ENCODE results near the gene FBXL5.

DNA sequence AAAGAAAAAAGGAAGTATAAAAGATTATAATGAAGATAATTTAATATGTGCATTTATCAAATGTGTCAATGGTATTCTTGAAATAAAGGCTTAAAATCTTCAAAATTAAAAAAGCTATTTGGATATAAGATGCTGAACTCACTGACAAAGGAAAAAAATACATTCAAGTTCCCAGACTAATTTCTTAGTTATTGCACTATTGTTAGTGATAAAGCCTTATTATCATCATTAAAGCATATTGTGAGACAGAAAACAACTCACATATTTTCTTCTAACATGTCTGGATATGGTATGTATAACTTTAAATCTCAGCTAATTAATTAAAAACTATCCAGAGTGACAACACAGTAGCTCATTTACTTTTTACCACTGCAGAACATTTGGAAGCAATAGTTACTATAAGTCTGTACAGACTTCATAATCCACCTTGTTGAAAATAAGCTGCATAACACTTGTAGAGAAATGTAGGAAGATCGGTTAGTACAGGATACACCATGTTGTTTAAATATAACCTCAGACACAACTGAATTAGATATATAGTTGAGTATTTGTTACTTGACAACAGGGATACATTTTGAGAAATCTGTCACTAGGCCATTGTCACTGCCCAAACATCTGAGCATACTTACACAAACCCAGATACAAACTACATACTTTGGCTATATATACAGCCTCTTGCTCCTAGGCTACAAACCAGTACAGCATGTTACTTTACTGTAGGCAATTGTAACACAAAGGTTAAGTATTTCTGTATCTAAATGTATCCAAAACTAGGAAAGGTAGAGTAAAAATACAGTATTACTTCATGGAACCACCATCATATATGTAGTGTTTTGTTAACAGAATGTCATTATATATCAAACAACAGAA is 13.6 kb upstream of the FBXL5 start:
- TF ChIP-seq, protein P1, sequence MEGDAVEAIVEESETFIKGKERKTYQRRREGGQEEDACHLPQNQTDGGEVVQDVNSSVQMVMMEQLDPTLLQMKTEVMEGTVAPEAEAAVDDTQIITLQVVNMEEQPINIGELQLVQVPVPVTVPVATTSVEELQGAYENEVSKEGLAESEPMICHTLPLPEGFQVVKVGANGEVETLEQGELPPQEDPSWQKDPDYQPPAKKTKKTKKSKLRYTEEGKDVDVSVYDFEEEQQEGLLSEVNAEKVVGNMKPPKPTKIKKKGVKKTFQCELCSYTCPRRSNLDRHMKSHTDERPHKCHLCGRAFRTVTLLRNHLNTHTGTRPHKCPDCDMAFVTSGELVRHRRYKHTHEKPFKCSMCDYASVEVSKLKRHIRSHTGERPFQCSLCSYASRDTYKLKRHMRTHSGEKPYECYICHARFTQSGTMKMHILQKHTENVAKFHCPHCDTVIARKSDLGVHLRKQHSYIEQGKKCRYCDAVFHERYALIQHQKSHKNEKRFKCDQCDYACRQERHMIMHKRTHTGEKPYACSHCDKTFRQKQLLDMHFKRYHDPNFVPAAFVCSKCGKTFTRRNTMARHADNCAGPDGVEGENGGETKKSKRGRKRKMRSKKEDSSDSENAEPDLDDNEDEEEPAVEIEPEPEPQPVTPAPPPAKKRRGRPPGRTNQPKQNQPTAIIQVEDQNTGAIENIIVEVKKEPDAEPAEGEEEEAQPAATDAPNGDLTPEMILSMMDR (IDR thresholded peaks at IDR 0.05; ENCODE audit: insufficient read depth, low read length, poor library complexity, severe bottlenecking): no peak
- TF ChIP-seq EZH2phosphoT487 (conservative IDR thresholded peaks at IDR 0.05; ENCODE audit: low read length): no peak
